Measurements from ENCODE around the gene TRIM17. TPM values are rescaled to one million over a fixed set of nuclear protein-coding genes. Genes with fewer than 3 reads are reported as not detected.

TRIM17 gene
- total RNA-seq (6.5 TPM), polyA plus RNA-seq (ENCODE audit: insufficient read depth, low read depth, low replicate concordance) (1.3 TPM)
- long read RNA-seq, donor 1, result 0 reads
- long read RNA-seq, donor 2, result 0 reads
- long read RNA-seq, donor 3, result 0 reads
- long read RNA-seq, donor 4, result 0 reads
- long read RNA-seq, donor 5, result 0 reads
- long read RNA-seq, donor 6, result 0 reads
- long read RNA-seq, donor 7, partial matches to known transcripts, result 0 of 3 reads
- long read RNA-seq, donor 7, other reads (novel, unspliced or antisense), result 3 of 3 reads
- long read RNA-seq, donor 8, result 0 reads
- long read RNA-seq, donor 9, result 0 reads
- long read RNA-seq, donor 10, result 0 reads

GRCh38 chr1:228416217-228416933, at the start of gene TRIM17:
TSS of gene TRIM17 (minus strand) at chr1:228416861. CDS start at chr1:228415072, 1,789 bp downstream.
- TF ChIP-seq CTCF (IDR thresholded peaks at IDR 0.05; ENCODE audit: borderline replicate concordance, extremely low read depth, insufficient read depth), result peak; percentile 10
- intact Hi-C loops (cut with DNase I), result no loop called here
- no peaks in the 10 kb centered on the region for H3K9me3 ChIP-seq (ENCODE audit: control insufficient read depth in 2 of 3, insufficient read depth in 1 of 3, low read length in 3 of 3)
- FAIRE-seq, result no peak
- peaks cover 0 to 4% (median 0%) of the 10 kb centered on the region in 3 donors for H3K4me1 ChIP-seq (ENCODE audit: control insufficient read depth in 2 of 3, insufficient read depth in 2 of 3, low read depth in 1 of 3, low read length in 3 of 3)
- peak within 1 kb of the TSS in 2 of 3 donors; percentile 1 to 19 for H3K9ac ChIP-seq (ENCODE audit: low read length in 3 of 3)
- DNase-seq, result peak in 4 of 5 donors; percentile 75 to 86 (median 79)
- H3K4me3 ChIP-seq (ENCODE audit: low read length in 3 of 3), result peak within 1 kb of the TSS in 2 of 3 donors; percentile 22 to 36
- H3K27ac ChIP-seq (ENCODE audit: low read depth in 2 of 2, low read length in 2 of 2), result no peak within 1 kb of the TSS
- no peaks in the 10 kb centered on the region for H3K27me3 ChIP-seq (ENCODE audit: control insufficient read depth, insufficient read depth, low read length)
- no peaks in the 10 kb centered on the region for H3K36me3 ChIP-seq (ENCODE audit: control insufficient read depth in 2 of 3, insufficient read depth in 3 of 3, low read length in 3 of 3)

- Histone ChIP-seq H3K9ac (ENCODE audit: low read length in 3 of 3) (no peak overlapping the region), H3K27me3 (ENCODE audit: control insufficient read depth, insufficient read depth, low read length) (peaks cover 23% of the 10 kb centered on the region), H3K27ac (ENCODE audit: low read depth in 2 of 2, low read length in 2 of 2) (no peak overlapping the region), H3K9me3 (ENCODE audit: control insufficient read depth in 2 of 3, insufficient read depth in 1 of 3, low read length in 3 of 3) (no peaks in the 10 kb centered on the region), H3K36me3 (ENCODE audit: control insufficient read depth in 2 of 3, insufficient read depth in 3 of 3, low read length in 3 of 3) (no peaks in the 10 kb centered on the region), H3K4me1 (ENCODE audit: control insufficient read depth in 2 of 3, insufficient read depth in 2 of 3, low read depth in 1 of 3, low read length in 3 of 3) (peaks cover 0 to 5% (median 0%) of the 10 kb centered on the region in 3 donors), H3K4me3 (ENCODE audit: low read length in 3 of 3) (no peak overlapping the region)
- FAIRE-seq (no peak), DNase-seq (no peak)
- no peak for TF ChIP-seq CTCF (IDR thresholded peaks at IDR 0.05; ENCODE audit: borderline replicate concordance, extremely low read depth, insufficient read depth)
- intact Hi-C loops (cut with DNase I), result no loop called here
Measured at GRCh38 chr1:228465571-228466146, 49.0 kb upstream of the TRIM17 start.

- Histone ChIP-seq H3K36me3 (ENCODE audit: control insufficient read depth in 2 of 3, insufficient read depth in 3 of 3, low read length in 3 of 3) (no peaks in the 10 kb centered on the region), H3K27ac (ENCODE audit: low read depth in 2 of 2, low read length in 2 of 2) (no peak overlapping the region), H3K27me3 (ENCODE audit: control insufficient read depth, insufficient read depth, low read length) (peaks cover 22% of the 10 kb centered on the region), H3K4me1 (ENCODE audit: control insufficient read depth in 2 of 3, insufficient read depth in 2 of 3, low read depth in 1 of 3, low read length in 3 of 3) (peaks cover 0 to 5% (median 0%) of the 10 kb centered on the region in 3 donors), H3K4me3 (ENCODE audit: low read length in 3 of 3) (peak overlapping the region in 2 of 3 donors; percentile 39 to 59), H3K9me3 (ENCODE audit: control insufficient read depth in 2 of 3, insufficient read depth in 1 of 3, low read length in 3 of 3) (no peaks in the 10 kb centered on the region), H3K9ac (ENCODE audit: low read length in 3 of 3) (peak overlapping the region in 1 of 3 donors; percentile 70)
- FAIRE-seq (no peak), DNase-seq (no peak)
- intact Hi-C loops (cut with DNase I), result no loop called here
- TF ChIP-seq CTCF (IDR thresholded peaks at IDR 0.05; ENCODE audit: borderline replicate concordance, extremely low read depth, insufficient read depth), result no peak
Measured at GRCh38 chr1:228465141-228465540, 48.5 kb upstream of the TRIM17 start.
